Inflammatory macrophage treated with lipopolysaccharide for 4 hours (primary cell): ENCODE data around the gene YWHAQ.
A peak's percentile ranks its signal among the peaks of the same experiment; 100 is the strongest.

Experiments used
- DNase-seq: peaks from one replicate; pipeline ENCODE4 v3.0.0-alpha.2; 2020

YWHAQ gene

DNA sequence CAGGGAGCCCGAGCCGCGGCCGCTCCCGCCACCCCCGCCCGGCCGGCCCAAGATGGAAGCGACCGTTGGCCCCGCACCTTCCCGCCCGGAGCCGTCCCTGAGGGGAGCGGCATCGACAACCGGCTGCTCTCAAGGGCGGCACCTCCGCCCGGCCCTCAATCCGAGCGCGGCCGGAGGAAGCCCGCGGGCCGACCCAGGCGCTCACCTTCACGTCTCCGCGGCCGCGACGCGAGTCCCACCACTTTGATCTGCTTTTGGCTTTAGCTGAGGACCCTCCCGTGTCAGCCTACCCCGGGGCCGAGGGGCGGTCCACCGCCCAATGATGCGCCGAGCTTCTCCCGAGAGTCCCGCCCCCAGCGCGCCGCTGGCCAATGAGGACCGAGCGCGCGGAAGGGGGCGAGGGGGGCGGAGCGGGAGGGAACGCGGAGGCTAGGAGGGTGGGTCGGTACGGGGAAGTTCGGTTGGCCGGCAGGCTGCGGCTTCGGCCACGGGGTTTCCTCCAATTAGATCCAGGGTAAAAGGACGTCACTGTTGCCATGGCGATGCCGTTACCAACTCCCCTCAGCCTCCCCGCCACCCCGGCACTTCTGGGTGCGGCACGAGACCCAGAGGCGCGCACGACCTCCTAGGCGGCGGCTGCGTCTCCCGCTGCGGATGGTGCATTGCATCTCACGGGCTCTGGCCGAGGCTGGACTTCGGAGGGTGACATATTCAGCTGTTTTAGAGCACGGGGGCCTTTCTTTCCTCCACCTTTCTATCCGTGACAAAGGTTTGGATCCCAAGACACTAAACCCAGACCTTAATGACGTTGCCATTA is at the start of gene YWHAQ:
Gene YWHAQ (minus strand): TSS at position 262 of the 817 bp plus-strand sequence. CDS start 545 bp downstream, outside the sequence.
- peak; percentile 99 for DNase-seq

DNA sequence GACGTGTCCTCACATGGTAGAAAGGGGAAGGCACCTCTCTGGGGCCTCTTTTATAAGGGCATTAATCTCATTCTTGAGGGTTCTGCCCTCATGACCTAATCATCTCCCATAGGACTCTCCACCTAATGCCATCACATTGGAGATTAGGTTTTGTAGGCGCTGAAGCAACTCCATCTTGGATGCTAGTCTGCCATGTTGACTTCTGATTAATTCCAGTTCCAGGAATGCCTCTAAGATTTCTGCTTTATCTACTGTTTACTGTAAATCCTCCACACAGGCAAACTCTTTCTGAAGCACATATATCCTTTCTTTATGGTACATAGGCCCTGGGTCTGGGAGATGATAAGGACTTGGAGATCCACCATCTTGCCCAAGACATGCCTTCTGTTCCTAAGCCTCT is 49.3 kb upstream of the YWHAQ start:
- DNase-seq, result no peak

DNA sequence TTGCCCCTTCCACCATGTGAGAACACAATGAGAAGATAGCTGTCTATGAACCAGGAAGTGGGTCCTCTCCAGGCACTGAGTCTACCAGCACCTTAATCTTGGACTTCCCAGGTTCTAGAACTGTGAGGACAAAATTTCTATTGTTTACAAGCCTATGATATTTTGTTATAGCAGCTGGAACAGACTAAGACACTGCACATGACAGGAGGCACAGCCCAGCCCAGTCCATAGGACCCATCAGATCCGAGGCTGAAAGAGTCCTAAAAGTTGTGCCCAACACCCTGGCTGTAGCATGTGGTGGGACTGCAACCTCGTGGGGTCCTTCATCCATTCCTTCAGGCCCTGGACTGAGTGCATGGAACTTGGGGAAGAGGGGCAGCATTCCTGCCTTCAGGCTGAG is 48.4 kb upstream of the YWHAQ start:
- DNase-seq, result no peak

DNA sequence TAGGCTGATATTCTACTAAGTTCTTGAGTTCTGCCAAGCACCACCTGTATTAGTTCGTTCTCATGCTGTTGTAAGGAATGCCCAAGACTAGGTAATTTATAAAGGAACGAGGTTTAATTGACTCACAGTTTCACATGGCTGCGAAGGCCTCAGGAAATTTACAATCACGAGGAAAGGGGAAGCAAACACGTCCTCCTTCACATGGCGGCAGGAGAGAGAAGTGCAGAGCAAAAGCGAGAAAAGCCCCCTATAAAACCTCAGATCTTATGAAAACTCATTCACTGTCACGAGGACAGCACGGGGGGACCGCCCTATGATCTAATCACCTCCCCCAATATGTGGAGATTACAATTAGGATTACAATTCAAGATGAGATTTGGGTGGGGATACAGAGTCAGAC is 47.7 kb upstream of the YWHAQ start:
- DNase-seq, result peak; percentile 57

DNA sequence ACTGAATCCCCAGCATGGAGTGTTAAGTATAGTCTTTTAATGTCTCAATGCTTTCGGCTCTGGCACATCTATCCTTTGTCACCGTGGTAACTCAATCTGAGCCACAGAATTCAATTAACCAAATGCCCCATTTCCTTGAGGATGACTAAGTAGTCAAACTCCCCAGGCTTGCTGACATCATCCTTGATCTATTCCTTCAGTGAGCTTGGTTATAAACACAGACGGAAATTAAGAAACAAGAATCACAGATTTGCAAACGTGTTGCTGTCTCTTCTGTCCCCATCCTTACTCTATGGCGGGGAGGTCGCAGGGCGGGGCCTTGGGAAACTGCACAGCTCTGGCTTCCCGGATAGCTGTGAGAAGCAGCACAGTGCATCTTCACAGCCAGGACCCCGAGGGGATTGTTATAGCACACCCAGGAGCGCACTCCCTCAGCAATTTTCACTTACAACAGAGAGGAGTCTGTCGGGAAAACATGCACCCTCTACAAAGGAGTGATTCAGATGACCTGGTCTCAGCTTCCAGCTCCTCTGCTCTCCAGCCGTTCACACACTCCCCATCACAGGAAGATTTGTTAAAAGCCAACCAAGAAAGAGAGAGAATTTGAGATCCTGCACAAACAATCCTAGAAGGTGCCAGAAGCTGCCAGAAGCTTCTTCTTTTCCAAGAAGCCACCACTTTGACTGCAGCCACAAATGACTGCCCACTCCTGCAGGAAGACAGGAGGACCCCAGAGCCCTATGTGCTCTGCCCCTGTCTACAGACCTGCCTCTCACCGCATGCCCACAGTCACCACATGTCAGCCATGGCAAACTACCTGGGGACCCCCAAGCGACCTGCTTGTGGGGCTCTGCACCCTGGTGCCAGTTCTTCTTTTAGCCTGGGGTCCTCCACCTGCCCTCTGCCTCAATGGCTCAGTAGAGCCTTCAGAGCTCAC is 44.9 kb upstream of the YWHAQ start:
- peak; percentile 52 for DNase-seq

DNA sequence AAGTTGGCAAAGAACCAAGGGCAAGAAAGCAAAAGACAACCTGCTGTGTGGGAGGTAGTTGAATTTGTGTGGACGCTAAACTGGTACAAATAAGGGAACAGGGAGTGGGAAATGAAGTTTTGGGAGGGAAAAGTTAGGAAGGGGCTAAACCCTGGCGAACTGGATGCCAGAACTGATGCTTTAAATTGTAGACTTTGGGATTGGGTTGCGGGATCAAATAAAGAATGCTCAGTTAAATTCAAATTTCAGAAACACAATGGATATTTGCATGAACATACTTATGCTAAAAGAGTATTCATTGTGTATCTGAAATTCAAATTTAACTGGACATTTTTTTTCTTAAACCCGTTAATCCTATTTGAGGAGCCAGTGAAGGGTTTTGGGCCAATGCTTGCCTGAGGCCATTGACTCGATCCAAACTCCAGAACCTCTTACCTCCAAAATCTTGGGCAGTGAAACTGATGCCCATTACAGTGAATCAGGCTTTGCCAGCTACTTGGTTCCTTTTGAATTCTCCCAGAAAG is 44.2 kb upstream of the YWHAQ start:
- DNase-seq, result no peak

DNA sequence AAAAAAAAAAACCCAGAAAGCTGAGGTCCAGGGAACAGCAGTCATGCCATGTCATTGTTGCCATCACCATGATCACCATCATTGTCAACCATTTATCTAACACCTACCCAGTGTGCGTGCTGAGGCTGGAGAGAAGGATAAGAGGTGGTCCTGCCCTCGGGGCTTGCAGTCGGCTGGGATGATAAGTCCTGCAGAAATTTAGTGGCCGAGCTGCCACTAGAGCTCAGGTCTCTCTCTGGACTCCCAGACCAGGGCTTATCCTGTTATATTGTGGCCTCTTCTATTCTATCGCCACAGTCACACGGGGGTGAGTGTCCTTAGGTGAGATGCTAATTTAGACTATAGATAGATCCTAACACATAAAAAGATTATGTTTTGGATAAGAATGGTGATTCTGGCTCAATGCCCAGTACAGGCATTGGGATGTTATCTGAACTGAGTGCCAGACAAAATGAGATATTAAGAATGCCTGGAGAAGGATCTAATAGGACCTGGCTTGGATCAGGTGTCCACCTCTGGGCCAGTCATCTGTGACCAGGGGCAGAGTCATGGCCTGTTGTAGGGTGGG is 43.2 kb upstream of the YWHAQ start:
- DNase-seq, result no peak

DNA sequence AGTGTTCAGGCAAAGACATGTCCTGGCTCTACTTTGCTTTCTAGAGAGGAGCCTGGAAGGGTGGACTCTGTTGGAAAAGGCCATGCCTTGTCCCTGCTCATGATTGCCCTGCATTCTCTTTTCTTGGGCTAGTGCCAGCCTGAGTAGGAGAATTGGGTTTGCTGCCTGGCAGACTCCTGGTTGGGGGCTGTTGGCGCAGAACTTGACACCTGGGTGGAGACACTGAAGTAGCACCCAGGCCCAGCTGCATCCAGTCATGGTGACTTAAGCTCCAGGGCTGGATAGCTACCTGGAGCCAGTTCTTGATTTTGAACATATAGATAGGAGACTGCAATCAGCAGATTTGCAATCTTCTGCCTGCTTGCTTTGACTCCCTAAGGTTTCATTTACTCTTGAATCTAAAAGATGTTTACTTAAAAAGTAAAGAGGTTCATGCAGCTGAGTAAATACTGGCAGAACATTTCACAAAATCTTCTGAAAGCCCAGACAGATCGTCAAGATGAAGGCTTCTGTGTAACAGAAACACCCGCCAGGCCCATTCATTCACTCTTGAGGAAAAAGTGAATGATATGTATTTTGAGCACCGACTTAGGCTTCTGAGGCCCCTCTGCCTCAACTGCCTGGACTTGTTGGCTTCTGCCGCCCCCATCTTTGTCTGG is 38.0 kb upstream of the YWHAQ start:
- DNase-seq, result no peak

DNA sequence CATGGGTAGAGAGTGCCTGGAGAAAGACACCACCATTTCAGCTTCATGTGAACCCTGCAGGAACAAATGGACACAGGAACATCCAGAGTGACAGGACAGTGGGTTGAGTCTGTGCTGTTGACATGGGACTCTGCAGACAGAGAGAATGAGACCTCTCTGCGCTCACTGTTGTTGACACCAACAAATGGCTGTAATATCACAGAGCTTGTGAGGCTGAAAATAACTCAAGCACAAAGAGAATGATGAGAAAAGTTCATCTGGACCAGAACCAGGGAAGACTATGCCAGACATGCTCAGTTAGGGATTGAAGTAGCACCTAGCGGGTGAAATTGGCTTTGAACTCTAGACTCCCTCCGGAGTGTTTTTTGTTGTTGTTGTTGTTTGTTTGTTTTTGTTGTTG is 37.0 kb upstream of the YWHAQ start:
- DNase-seq, result no peak

DNA sequence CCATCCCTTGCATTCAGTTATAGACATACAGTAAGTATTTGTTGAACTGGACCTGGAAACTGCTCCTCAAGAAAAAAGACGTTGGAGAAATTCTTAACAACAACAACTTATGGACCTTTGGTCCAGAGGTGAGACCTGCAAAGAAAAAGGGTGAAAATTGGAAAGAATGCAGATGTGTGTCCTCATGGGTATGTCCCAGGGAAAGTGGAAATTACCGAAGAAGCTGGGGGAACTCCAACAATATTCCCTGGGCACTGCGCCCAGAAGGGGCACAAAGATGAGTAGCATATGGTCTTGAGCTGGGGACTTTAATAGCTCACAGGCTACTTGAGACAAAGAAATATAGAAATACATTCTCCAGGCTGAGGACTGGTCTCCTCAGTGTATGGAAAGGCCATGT is 35.5 kb upstream of the YWHAQ start:
- no peak for DNase-seq

DNA sequence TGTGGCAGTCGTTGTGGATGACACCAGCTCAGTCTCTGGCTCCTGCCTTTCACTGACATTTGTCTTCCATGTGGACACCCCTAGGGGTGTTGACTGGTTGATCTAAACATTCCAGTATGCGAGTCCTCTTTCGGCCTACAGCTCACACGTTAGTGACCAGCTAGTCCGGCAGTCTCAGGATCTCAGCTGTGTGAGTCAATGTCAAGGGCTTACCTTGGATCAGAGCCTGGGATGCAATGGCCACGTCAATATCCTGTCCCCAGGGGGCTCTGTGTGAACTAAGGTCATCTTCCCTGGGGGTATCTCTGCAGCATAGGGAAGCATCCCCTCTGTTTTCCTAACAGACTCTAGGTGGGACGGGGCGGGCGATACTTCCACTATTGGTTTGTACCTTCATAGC is 35.1 kb upstream of the YWHAQ start:
- DNase-seq, result no peak

DNA sequence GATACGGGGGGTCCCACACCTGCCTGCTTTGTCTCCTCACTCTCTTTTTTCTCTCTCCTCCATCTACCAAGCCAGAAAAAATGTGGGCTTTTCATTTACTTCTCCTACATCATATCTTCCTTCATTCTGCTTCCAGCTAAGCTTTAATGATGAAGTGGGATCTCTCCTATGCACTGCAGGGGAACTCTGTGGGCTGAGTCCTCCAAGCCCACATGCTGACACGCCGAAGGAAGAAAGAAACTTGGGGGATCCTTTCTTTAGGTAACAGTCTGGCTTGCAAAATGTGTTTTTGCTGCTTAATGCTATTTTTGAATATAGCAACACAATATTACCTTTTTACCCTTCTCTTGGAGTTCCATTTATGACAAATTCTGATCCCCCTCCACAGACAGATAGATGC is 33.6 kb upstream of the YWHAQ start:
- DNase-seq, result no peak

DNA sequence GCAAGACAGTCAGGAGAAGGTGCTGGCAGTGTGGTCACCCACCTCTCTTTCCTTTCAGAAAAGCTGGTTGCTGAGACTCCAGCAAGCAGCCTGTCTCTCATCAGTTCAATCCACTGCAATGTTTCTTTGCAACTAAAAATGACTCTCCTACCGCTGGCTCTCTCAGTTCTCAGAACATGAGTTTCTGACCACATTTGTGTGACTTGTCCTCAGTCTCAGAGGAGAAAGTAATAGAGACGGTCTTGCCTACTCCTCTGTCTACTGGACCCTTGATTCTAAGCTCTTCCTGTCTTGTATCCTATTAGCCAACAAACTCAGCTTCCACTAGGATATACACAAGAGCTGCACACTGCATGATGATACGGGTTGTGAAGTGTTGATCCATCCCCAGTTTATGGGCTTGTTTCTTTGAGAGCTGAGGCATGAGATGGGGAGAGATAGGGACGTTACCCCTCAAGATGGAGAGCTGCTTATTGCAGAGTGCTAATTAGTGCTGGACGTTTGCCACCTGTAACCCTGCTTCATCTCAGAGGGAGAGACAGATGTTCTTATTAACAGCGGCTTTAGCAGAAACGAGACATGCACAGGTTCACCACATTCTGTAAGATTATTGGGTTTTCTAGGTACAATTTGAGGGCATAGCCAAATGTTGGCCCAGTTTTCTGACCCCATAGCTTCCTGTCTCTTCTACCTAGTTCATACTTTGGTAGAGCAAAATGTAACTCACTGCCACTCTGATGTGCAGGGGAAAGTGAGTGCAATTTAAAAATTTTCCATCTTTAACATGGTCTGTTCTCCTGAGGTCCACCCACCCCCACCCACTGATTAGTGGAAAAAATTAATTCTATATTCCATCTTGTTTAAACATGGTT is 32.4 kb upstream of the YWHAQ start:
- no peak for DNase-seq

DNA sequence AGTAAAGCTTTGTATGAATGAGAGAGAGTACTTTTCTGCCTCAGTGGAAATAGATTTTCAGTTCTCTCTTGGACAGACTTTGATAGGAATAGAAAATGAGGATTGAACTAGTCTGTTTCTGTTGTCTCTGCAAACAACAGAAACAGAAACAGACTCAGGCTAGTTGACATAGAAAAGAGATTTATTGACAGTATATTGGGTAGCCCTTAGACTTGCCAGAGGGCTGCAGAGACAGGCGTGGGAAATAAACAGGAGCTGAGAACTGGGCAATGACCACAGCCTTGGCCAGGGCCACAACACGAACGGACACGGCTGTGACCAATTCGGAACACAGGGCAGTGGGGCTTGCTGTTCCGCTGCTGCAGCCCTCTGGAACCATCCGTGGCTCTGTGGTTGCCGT is 30.5 kb upstream of the YWHAQ start:
- no peak for DNase-seq

DNA sequence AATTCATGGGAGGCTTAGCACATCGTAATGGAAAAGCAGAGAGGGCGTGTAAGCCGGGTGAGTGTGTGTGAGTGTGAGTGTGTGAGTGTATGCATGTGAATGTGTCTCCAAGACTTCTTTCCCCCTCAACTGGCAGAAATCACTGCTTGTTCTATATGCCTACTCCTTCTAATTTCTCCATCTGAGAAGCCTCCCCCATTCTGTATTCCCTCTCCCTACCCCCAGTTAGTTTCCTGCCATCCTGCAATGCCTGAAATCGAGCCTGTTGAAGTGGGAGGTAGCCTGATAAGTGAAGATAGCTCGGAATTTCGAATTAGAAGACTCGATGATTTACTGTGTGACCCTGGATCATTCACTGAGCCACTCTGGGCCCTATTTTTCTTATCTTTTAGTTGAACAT is 30.0 kb upstream of the YWHAQ start:
- no peak for DNase-seq

DNA sequence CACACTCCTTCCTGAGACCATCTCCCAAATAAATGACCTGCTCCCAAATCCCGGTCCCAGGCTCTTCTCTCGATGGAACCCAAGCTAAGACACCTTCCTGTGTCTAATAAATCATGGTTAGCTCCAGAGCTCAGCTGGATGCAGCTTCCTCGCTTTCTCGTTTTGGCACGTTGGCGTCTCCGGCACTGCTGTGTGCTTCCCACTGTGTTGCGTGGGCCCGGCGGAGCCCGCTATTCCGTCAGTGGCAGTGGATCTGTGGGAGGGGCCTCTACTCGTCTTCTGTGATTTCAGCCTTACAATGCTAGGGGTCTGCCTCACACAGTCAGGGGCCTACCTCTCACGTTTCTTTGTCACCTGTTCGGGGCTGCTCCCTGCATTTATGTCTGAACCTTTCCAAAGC is 29.4 kb upstream of the YWHAQ start:
- no peak for DNase-seq

DNA sequence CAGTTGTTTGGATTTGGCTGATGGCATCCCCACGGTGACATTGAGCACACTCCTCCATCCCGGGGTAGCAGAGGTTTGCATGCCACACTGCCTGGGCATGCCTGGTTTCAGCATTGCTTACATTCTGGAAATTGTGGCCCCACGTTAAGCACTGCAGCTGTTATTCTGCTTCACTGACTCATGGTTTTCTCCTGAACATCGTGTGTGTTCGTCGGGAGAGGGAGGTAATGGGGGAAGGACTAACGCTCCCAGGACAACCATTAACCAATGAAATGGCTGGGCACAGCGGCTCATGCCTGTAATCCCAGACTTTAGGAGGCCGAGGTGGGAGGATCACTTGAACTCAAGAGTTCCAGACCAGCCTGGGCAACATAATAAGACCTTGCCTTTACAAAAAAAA is 28.2 kb upstream of the YWHAQ start:
- DNase-seq, result no peak

DNA sequence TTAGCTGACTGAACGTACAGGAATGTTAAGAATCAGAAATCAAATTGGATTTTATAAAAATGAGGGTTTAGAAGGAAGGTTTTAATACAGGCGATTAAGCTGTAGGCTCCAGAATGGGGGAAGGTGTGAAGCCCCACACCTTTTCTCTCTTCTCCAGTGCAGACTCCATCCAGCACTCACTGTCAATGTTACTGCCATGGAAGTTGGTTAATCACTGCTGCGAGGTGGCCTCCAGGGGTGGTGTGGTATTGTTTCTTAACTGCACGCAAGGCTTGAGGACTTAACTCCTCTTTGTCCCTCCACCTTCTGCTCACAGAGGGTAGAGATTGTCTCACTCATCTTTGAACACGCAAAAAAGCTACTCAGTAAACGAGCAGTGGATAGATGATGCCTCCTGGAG is 26.9 kb upstream of the YWHAQ start:
- DNase-seq, result no peak

DNA sequence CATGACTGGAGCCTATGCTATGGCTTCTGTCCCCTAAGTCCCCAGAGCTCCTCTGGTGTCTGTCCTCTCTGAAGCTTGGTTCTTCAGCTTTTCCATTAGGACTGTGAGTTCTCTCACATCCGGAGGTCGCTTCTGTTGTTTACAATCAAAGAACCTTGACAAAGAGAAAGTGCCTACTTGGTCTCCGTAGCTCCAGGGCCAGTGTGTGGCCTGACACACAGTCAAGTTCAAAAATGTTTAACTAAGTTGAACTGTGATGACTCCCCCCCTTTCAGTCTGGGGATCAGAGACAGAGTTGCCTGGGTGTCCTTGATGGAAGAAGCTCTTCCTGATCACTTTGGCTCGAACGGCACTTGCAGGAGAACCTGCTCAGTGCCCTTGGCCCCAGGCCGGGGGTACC is 26.3 kb upstream of the YWHAQ start:
- no peak for DNase-seq

DNA sequence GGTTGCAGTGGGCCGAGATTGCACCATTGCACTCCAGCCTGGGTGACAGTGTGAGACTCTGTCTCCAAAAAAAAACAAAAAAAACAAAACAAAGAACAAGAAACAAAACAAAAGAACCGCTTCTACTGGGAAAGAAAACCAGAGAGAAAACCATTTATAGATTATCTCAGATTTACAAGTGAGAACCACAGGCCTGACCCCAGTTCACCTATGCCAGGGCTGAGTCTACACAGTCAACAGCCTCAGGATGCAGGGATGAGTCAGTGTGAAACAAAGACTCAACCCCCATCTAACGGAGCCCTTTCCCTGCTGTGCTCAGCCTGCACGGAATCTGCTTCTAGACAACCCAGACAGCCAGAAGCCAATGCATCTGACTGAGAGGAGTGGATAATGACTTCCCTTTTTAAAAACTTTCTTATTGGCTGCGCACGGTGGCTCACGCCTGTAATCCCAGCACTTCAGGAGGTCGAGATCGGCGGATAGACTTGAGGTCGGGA is 25.5 kb upstream of the YWHAQ start:
- no peak for DNase-seq

DNA sequence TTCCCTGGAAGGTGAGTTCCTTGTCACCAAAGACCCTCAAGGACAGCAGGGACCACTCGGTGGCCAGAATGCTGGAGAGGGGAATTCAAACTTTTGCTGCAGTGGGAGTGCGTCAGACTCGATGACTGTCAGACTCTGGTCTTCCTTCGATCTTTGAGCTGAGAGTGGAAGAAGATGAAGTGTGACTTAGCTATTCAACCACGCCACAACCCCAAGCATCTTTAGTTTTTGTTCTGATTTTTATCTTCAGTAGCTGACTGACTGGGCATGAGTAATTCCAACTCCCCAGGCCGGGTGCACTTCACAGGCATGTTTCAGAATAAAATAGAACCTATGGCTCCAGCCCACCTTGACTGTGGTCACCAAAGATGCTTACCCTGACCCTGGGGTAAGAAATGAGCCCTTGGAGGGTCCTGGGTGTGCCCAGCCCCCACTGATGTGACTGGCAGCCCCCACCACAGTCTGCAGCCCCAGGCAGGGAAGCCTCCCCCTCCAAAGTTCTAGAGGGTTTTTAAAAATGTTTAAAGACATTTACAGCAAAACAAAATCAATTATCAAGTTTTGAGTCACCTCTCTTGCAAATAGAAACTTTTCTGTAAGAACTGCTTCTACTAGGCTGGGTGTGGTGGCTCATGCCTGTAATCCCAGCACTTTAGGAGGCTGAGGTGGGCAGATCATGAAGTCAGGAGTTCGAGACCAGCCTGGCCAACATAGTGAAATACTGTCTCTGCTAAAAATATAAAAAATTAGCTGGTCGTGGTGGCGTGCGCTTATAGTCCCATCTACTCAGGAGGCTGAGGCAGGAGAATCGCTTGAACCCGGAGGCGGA is 24.9 kb upstream of the YWHAQ start:
- DNase-seq, result no peak
